Measurements from ENCODE around the gene MAP3K6.
"Not testable (repeated sequence)": the region's sequence is repeated elsewhere in the genome, so short reads cannot be mapped to it uniquely, and the experiment has no call there.

GRCh38 chr1:27384797-27385196 lies 18.0 kb upstream of the MAP3K6 start:
- TF ChIP-seq, protein P1, sequence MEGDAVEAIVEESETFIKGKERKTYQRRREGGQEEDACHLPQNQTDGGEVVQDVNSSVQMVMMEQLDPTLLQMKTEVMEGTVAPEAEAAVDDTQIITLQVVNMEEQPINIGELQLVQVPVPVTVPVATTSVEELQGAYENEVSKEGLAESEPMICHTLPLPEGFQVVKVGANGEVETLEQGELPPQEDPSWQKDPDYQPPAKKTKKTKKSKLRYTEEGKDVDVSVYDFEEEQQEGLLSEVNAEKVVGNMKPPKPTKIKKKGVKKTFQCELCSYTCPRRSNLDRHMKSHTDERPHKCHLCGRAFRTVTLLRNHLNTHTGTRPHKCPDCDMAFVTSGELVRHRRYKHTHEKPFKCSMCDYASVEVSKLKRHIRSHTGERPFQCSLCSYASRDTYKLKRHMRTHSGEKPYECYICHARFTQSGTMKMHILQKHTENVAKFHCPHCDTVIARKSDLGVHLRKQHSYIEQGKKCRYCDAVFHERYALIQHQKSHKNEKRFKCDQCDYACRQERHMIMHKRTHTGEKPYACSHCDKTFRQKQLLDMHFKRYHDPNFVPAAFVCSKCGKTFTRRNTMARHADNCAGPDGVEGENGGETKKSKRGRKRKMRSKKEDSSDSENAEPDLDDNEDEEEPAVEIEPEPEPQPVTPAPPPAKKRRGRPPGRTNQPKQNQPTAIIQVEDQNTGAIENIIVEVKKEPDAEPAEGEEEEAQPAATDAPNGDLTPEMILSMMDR (conservative IDR thresholded peaks at IDR 0.05; ENCODE audit: low read depth, low read length) = not testable (repeated sequence)
- not testable (repeated sequence) for TF ChIP-seq POLR2A (IDR thresholded peaks at IDR 0.05; ENCODE audit: low read depth, low read length); FOS (IDR thresholded peaks at IDR 0.05; ENCODE audit: low read depth, low read length); MXI1 (IDR thresholded peaks at IDR 0.05; ENCODE audit: borderline replicate concordance, low read depth, low read length); USF2 (IDR thresholded peaks at IDR 0.05; ENCODE audit: low read depth, low read length); SMC3 (IDR thresholded peaks at IDR 0.05; ENCODE audit: low read depth, low read length); CHD1 (IDR thresholded peaks at IDR 0.05; ENCODE audit: low read depth, low read length); CEBPB (IDR thresholded peaks at IDR 0.05; ENCODE audit: low read depth, low read length); NFE2L2 (IDR thresholded peaks at IDR 0.05; ENCODE audit: low read depth, low read length)
